Panc1 (cell line): ENCODE measurements around the gene ZNF326.

Experiments
- TF ChIP-seq, protein P1 (sequence below): fragments of 450-650 bp; IDR thresholded peaks from 2 replicates; pipeline ENCODE4 v1.5.1; 2017; ENCODE audit warnings: mild to moderate bottlenecking
- TF ChIP-seq, protein P2 (sequence below), 2 experiments: IDR thresholded peaks; 2 replicates each; pipeline ENCODE4 v1.6.1; 2011 to 2012; ENCODE audit warnings: low read depth in 2 of 2, control low read depth in 1 of 2, low read length in 1 of 2, mild to moderate bottlenecking in 1 of 2, moderate library complexity in 1 of 2; ENCODE audit not compliant: insufficient read depth in 1 of 2

GRCh38 chr1:89958851-89959654 lies 35.9 kb upstream of the ZNF326 start:
- TF ChIP-seq, protein P1, sequence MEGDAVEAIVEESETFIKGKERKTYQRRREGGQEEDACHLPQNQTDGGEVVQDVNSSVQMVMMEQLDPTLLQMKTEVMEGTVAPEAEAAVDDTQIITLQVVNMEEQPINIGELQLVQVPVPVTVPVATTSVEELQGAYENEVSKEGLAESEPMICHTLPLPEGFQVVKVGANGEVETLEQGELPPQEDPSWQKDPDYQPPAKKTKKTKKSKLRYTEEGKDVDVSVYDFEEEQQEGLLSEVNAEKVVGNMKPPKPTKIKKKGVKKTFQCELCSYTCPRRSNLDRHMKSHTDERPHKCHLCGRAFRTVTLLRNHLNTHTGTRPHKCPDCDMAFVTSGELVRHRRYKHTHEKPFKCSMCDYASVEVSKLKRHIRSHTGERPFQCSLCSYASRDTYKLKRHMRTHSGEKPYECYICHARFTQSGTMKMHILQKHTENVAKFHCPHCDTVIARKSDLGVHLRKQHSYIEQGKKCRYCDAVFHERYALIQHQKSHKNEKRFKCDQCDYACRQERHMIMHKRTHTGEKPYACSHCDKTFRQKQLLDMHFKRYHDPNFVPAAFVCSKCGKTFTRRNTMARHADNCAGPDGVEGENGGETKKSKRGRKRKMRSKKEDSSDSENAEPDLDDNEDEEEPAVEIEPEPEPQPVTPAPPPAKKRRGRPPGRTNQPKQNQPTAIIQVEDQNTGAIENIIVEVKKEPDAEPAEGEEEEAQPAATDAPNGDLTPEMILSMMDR, result no peak
- TF ChIP-seq, protein P2, sequence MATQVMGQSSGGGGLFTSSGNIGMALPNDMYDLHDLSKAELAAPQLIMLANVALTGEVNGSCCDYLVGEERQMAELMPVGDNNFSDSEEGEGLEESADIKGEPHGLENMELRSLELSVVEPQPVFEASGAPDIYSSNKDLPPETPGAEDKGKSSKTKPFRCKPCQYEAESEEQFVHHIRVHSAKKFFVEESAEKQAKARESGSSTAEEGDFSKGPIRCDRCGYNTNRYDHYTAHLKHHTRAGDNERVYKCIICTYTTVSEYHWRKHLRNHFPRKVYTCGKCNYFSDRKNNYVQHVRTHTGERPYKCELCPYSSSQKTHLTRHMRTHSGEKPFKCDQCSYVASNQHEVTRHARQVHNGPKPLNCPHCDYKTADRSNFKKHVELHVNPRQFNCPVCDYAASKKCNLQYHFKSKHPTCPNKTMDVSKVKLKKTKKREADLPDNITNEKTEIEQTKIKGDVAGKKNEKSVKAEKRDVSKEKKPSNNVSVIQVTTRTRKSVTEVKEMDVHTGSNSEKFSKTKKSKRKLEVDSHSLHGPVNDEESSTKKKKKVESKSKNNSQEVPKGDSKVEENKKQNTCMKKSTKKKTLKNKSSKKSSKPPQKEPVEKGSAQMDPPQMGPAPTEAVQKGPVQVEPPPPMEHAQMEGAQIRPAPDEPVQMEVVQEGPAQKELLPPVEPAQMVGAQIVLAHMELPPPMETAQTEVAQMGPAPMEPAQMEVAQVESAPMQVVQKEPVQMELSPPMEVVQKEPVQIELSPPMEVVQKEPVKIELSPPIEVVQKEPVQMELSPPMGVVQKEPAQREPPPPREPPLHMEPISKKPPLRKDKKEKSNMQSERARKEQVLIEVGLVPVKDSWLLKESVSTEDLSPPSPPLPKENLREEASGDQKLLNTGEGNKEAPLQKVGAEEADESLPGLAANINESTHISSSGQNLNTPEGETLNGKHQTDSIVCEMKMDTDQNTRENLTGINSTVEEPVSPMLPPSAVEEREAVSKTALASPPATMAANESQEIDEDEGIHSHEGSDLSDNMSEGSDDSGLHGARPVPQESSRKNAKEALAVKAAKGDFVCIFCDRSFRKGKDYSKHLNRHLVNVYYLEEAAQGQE (IDR thresholded peaks at IDR 0.05; ENCODE audit: insufficient read depth in 1 of 2, low read depth in 2 of 2, low read length in 1 of 2), result no peak
